Measurements from ENCODE around the gene RO60.
"Not testable (repeated sequence)": the region's sequence is repeated elsewhere in the genome, so short reads cannot be mapped to it uniquely, and the experiment has no call there.

Gene RO60

DNA sequence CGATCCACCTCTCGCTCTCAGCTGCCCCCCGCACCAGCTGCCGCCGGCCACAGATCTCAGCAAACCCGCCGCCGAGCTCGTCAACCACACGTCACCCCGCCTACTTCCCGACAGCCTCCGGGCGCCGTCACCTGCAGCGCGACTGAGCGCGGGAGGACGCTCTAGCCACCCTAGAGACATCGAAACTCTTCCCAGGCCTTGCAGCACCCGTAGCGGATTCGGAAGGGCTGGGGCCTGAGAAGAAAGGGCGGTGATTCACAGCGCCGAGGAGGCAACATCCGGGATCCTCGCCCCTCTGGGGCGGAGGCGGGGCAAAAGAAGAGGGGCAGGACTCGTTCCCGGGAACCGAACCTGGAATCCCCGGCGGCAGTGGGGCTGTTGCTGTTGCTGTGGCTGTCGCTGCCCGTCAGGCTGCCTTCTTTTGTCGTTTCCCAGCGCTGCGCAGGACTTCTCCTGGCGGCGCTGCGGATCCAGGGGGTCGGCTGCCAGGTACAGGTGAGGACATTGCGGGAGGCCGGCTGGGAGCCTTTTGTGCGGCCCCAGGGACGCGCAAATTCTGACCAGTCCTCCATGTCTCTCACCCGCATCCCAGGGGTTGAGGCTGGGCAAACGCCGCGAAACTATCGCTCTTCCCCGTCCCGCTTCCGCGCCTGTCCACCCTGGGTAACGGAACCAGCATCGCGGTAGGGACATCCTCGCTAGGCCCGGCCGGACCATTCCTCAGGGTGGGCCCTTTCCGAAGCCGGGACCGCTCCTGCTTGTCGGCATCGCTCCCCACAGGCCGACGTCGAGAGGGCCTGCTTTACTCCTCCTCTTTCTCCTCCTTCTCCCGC, at the start of gene RO60, which contains the start of gene UCHL5:
Gene RO60, plus strand, starts transcription at position 331 of the 833 bp plus-strand sequence. CDS start 9,443 bp downstream, outside the sequence.
Gene UCHL5, minus strand, starts transcription at position 79 of the 833 bp plus-strand sequence. CDS start 100 bp downstream, outside the sequence.
- H3K9me3 ChIP-seq (ENCODE audit: control insufficient read depth, low read length), result no peaks in the 10 kb centered on the region
- H3K27me3 ChIP-seq (replicated peaks; ENCODE audit: control insufficient read depth, insufficient read depth, low read length), result no peaks in the 10 kb centered on the region
- peak within 1 kb of the TSS; percentile 99 for H3K9ac ChIP-seq (ENCODE audit: low read length)
- no peaks in the 10 kb centered on the region for H3K36me3 ChIP-seq (ENCODE audit: control insufficient read depth, insufficient read depth, low read length, severe bottlenecking)
- DNase-seq (ENCODE audit: low read depth), result peak; percentile 98
- H3K4me3 ChIP-seq (ENCODE audit: low read length), result peak within 1 kb of the TSS; percentile 91
- peaks cover 26% of the 10 kb centered on the region for H3K4me1 ChIP-seq (ENCODE audit: control insufficient read depth, insufficient read depth, low read length)

DNA sequence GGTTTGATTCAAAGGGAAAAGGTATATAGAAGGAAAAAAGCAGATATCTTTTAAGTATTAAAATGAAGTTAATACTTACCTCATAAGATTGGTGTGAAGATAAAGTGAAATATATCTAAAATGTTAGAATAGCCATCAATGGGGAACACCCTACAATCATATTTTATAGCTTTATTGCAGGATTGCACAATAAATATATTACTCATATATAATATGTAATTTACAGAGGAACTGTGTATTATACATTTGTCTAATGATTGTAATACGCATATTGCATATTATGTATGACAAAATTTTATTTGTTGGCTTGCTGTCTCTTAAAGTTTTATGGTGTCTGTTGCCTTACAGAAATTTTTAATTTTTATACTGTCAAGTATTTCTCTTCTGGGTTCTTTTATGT, 48.0 kb upstream of the RO60 start:
- no peak overlapping the region for H3K9ac ChIP-seq (ENCODE audit: low read length)
- H3K9me3 ChIP-seq (ENCODE audit: control insufficient read depth, low read length), result no peaks in the 10 kb centered on the region
- no peak for DNase-seq (ENCODE audit: low read depth)
- H3K4me1 ChIP-seq (ENCODE audit: control insufficient read depth, insufficient read depth, low read length), result peaks cover 30% of the 10 kb centered on the region
- H3K4me3 ChIP-seq (ENCODE audit: low read length), result no peak overlapping the region
- H3K27me3 ChIP-seq (replicated peaks; ENCODE audit: control insufficient read depth, insufficient read depth, low read length), result no peaks in the 10 kb centered on the region
- peaks cover 7% of the 10 kb centered on the region for H3K36me3 ChIP-seq (ENCODE audit: control insufficient read depth, insufficient read depth, low read length, severe bottlenecking)

DNA sequence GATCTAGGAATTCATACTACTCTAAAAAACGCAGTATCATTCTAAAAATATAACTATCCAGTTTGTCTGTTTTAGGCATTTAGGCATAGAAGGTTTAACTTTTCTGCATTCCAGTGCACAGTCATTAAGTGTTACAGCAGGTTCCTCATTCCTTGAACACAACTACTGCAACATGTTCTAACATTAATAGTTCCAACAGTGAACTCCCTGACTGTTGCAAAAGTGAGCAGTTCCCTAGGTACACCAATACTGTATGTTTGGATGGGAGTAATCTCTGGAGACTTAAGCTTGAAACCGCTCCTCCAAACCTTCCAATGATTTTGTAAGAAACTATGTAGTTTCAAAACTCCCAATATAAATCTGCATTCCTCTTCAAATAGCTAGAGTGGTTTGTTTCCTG, 46.4 kb upstream of the RO60 start:
- peak; percentile 78 for DNase-seq (ENCODE audit: low read depth)
- peaks cover 30% of the 10 kb centered on the region for H3K4me1 ChIP-seq (ENCODE audit: control insufficient read depth, insufficient read depth, low read length)
- H3K4me3 ChIP-seq (ENCODE audit: low read length), result peak overlapping the region; percentile 49
- H3K9me3 ChIP-seq (ENCODE audit: control insufficient read depth, low read length), result no peaks in the 10 kb centered on the region
- no peaks in the 10 kb centered on the region for H3K27me3 ChIP-seq (replicated peaks; ENCODE audit: control insufficient read depth, insufficient read depth, low read length)
- H3K36me3 ChIP-seq (ENCODE audit: control insufficient read depth, insufficient read depth, low read length, severe bottlenecking), result peaks cover 13% of the 10 kb centered on the region
- peak overlapping the region; percentile 59 for H3K9ac ChIP-seq (ENCODE audit: low read length)

DNA sequence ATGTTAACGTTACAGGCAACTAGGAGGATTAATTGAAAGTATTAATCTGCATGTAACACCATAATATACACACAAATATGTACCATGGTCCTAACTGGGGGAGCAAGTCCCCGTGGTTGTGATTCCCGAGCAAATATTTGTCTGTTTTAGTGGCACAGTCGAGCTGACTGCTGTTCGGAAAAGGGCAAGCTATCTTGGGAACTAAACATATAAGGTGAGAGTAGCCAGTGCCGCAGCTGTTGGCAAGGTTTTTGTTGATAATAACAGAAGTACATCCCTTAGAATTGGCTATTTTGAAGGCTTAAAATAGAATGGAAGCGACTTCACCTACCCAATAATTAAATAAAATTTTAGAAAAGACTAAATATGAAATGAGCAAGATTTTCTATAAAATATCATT, 45.7 kb upstream of the RO60 start:
- peak overlapping the region; percentile 2 for H3K4me3 ChIP-seq (ENCODE audit: low read length)

DNA sequence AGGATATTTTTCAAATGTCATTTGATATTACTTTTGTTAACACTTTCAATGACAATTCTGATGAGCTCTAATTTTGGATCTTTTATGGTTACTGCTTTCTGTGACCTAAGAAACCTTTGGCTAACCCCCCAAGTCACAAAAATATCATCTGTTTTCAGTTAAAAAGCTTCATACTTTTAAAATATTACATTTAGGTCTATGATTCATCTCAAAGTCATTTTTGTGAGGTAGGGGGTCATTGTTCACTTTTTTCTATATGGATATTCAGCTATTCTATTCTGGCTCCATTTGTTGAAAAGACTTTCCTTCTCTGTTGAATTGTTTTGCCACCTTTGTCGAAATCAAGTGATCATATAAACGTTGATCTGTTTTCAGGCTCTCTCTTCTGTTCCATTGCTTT, 45.0 kb upstream of the RO60 start:
- Histone ChIP-seq H3K4me1 (ENCODE audit: control insufficient read depth, insufficient read depth, low read length) (peaks cover 33% of the 10 kb centered on the region), H3K36me3 (ENCODE audit: control insufficient read depth, insufficient read depth, low read length, severe bottlenecking) (peaks cover 15% of the 10 kb centered on the region), H3K9ac (ENCODE audit: low read length) (peak overlapping the region; percentile 34), H3K9me3 (ENCODE audit: control insufficient read depth, low read length) (no peaks in the 10 kb centered on the region), H3K4me3 (ENCODE audit: low read length) (peak overlapping the region; percentile 15), H3K27me3 (replicated peaks; ENCODE audit: control insufficient read depth, insufficient read depth, low read length) (no peaks in the 10 kb centered on the region)
- DNase-seq (ENCODE audit: low read depth), result peak; percentile 8

More for the DNA sequence above, 45.7 kb upstream of the RO60 start:
- peak overlapping the region; percentile 4 for H3K9ac ChIP-seq (ENCODE audit: low read length)
- H3K9me3 ChIP-seq (ENCODE audit: control insufficient read depth, low read length), result no peaks in the 10 kb centered on the region
- H3K27me3 ChIP-seq (replicated peaks; ENCODE audit: control insufficient read depth, insufficient read depth, low read length), result no peaks in the 10 kb centered on the region
- peaks cover 15% of the 10 kb centered on the region for H3K36me3 ChIP-seq (ENCODE audit: control insufficient read depth, insufficient read depth, low read length, severe bottlenecking)
- peaks cover 30% of the 10 kb centered on the region for H3K4me1 ChIP-seq (ENCODE audit: control insufficient read depth, insufficient read depth, low read length)
- DNase-seq (ENCODE audit: low read depth), result no peak

DNA sequence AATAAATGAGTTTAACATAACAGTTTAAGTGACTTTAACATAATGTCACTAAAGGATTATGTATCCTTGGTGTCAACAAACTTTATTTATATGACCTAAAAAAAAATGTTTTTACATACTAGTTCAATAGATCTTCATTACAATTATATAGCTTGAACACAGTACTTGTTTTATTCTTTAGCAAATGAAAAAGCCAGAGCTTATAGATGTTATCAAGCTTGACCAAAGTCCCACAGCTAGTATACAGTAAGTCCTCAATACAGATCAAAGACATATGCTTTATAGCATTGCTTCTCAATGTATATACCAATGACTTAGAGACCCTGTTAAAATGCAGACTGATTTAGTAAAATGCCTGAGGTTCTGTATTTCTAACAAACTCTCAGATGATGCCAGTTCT, 42.6 kb upstream of the RO60 start:
- H3K9ac ChIP-seq (ENCODE audit: low read length), result no peak overlapping the region
- no peak overlapping the region for H3K4me3 ChIP-seq (ENCODE audit: low read length)
- H3K9me3 ChIP-seq (ENCODE audit: control insufficient read depth, low read length), result no peaks in the 10 kb centered on the region
- H3K36me3 ChIP-seq (ENCODE audit: control insufficient read depth, insufficient read depth, low read length, severe bottlenecking), result peaks cover 24% of the 10 kb centered on the region
- DNase-seq (ENCODE audit: low read depth), result no peak
- peaks cover 33% of the 10 kb centered on the region for H3K4me1 ChIP-seq (ENCODE audit: control insufficient read depth, insufficient read depth, low read length)
- H3K27me3 ChIP-seq (replicated peaks; ENCODE audit: control insufficient read depth, insufficient read depth, low read length), result no peaks in the 10 kb centered on the region

DNA sequence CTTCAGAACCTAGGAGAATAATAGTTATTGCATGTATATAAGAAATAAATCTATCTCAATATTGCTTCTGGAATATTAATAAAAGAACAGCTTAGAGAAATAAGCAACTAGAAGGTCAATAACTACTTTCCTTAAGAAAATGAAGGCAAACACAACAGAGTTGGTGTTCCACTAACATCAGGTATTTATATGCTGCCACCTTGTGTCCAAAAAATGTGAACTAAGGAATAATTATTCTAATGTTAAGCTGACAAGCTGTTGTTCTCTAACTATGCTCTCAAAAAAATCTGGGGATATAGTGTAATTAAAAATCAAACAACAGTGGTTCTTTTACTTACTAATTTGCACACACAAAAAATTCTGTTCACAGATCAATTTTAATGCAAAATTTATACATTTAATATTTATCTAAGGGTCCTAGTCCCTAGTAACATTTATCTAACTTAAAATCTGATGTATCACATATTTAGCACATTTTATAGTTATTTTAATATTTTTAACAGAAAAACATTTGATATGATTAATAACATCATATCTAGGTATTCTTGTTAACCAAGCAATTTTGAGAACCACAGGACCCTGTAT, 39.9 kb upstream of the RO60 start:
- peaks cover 42% of the 10 kb centered on the region for H3K36me3 ChIP-seq (ENCODE audit: control insufficient read depth, insufficient read depth, low read length, severe bottlenecking)
- H3K4me3 ChIP-seq (ENCODE audit: low read length), result no peak overlapping the region
- no peaks in the 10 kb centered on the region for H3K9me3 ChIP-seq (ENCODE audit: control insufficient read depth, low read length)
- H3K9ac ChIP-seq (ENCODE audit: low read length), result peak overlapping the region; percentile 15
- no peaks in the 10 kb centered on the region for H3K27me3 ChIP-seq (replicated peaks; ENCODE audit: control insufficient read depth, insufficient read depth, low read length)
- peaks cover 8% of the 10 kb centered on the region for H3K4me1 ChIP-seq (ENCODE audit: control insufficient read depth, insufficient read depth, low read length)
- peak; percentile 86 for DNase-seq (ENCODE audit: low read depth)

DNA sequence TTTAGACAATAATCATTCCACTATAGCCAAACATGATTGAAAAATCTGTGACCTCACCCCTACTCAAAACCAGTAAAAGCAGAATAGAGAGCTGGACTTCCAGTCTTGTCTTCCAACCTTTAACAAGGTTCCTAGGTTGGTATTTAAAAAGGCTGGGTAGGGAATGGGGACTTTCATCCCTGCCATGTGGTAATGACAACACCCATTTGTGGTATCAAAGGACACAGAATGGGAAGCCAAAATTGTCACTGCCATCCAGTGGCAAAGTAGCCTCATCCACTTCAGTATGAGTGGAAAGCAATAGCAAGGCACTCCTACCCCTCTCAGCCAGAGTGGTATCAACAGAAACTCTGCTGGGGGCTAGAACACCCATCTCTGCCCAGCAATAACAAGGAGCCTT, 34.2 kb upstream of the RO60 start:
- H3K9me3 ChIP-seq (ENCODE audit: control insufficient read depth, low read length), result no peaks in the 10 kb centered on the region
- H3K27me3 ChIP-seq (replicated peaks; ENCODE audit: control insufficient read depth, insufficient read depth, low read length), result no peaks in the 10 kb centered on the region
- peaks cover 62% of the 10 kb centered on the region for H3K36me3 ChIP-seq (ENCODE audit: control insufficient read depth, insufficient read depth, low read length, severe bottlenecking)
- H3K4me3 ChIP-seq (ENCODE audit: low read length), result no peak overlapping the region
- H3K9ac ChIP-seq (ENCODE audit: low read length), result no peak overlapping the region
- DNase-seq (ENCODE audit: low read depth), result no peak
- no peaks in the 10 kb centered on the region for H3K4me1 ChIP-seq (ENCODE audit: control insufficient read depth, insufficient read depth, low read length)

DNA sequence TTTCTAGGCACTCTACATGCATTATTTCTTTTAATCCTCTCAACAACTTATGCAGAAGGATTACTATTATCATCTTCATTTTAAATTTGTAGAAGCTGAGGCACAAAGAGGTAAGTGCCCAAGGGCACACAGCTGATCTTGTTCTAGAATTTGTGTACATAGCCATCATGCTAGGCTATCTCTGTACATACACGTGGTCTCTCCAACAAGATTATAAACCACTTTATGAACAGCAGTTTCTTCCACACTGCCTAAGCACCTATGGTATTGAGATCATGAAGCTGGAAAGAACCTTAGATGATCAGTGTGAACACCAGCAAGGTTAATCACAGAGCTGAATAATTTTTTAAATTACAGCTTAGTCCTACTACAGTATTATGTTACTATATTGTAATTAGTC, 29.1 kb upstream of the RO60 start:
- Histone ChIP-seq H3K9me3 (ENCODE audit: control insufficient read depth, low read length) (no peaks in the 10 kb centered on the region), H3K4me3 (ENCODE audit: low read length) (no peak overlapping the region), H3K4me1 (ENCODE audit: control insufficient read depth, insufficient read depth, low read length) (no peaks in the 10 kb centered on the region), H3K27me3 (replicated peaks; ENCODE audit: control insufficient read depth, insufficient read depth, low read length) (no peaks in the 10 kb centered on the region), H3K9ac (ENCODE audit: low read length) (no peak overlapping the region), H3K36me3 (ENCODE audit: control insufficient read depth, insufficient read depth, low read length, severe bottlenecking) (peaks cover 35% of the 10 kb centered on the region)
- DNase-seq (ENCODE audit: low read depth), result no peak

DNA sequence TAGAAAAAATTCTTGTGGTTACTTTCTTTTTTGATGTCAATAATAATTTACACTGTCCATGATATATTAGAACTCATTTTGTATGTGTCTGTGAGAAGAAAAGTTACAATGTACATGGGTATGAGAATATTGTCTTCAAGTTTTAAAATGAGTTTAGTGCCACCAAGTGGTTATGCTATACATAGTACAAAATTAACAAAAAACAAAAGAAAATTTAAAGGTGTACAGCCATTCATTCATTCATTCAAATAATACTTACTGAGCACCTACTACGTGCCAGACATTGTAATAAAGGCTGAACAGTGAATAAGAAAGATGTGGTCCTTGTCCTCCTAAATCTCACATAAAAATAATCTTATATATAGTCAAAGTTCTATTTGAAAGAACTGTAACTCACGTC, 28.0 kb upstream of the RO60 start:
- Histone ChIP-seq H3K9me3 (ENCODE audit: control insufficient read depth, low read length) (no peaks in the 10 kb centered on the region), H3K36me3 (ENCODE audit: control insufficient read depth, insufficient read depth, low read length, severe bottlenecking) (peaks cover 30% of the 10 kb centered on the region), H3K9ac (ENCODE audit: low read length) (no peak overlapping the region), H3K27me3 (replicated peaks; ENCODE audit: control insufficient read depth, insufficient read depth, low read length) (no peaks in the 10 kb centered on the region), H3K4me3 (ENCODE audit: low read length) (no peak overlapping the region), H3K4me1 (ENCODE audit: control insufficient read depth, insufficient read depth, low read length) (no peaks in the 10 kb centered on the region)
- DNase-seq (ENCODE audit: low read depth), result peak; percentile 59

DNA sequence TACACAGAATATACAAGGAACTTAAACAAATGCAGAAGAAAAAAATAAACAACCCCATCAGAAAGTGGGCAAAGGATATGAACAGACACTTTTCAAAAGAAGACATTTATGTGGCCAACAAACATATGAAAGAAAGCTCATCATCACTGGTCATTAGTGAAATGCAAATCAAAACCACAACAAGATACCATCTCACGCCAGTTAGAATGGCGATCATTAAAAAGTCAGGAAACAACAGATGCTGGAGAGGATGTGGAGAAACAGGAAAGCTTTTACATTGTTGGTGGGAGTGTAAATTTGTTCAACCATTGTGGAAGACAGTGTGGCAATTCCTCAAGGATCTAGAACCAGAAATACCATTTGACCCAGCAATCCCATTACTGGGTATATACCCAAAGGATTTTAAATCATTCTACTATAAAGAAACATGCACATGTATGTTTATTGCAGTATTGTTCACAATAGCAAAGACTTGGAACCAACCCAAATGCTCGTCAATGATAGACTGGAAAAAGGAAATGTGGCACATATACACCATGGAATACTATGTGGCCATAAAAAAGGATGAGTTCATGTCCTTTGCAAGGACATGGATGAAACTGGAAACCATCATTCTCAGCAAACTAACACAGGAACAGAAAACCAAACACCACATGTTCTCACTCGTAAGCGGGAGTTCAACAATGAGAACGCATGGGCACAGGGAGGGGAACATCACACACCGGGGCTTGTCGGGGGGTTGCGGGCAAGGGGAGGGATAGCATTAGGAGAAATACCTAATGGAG, 26.6 kb upstream of the RO60 start:
- H3K4me1 ChIP-seq (ENCODE audit: control insufficient read depth, insufficient read depth, low read length); H3K9me3 ChIP-seq (ENCODE audit: control insufficient read depth, low read length); H3K4me3 ChIP-seq (ENCODE audit: low read length); H3K9ac ChIP-seq (ENCODE audit: low read length); H3K27me3 ChIP-seq (replicated peaks; ENCODE audit: control insufficient read depth, insufficient read depth, low read length); DNase-seq (ENCODE audit: low read depth): not testable (repeated sequence)
- peaks cover 16% of the 10 kb centered on the region for H3K36me3 ChIP-seq (ENCODE audit: control insufficient read depth, insufficient read depth, low read length, severe bottlenecking)

Measured in adipocyte (in vitro differentiated cells).